GM19463 (cell line): Measurements from ENCODE around the gene NHSL2.
"Not testable (repeated sequence)": the region's sequence is repeated elsewhere in the genome, so short reads cannot be mapped to it uniquely, and the experiment has no call there.

Source experiments
- ATAC-seq: cut with Tn5 transposase; IDR thresholded peaks from one replicate; pipeline ENCODE4 v1.9.1; 2021; ENCODE audit warnings: mild to moderate bottlenecking, moderate library complexity; ENCODE audit not compliant: unreplicated experiment

Gene NHSL2

DNA sequence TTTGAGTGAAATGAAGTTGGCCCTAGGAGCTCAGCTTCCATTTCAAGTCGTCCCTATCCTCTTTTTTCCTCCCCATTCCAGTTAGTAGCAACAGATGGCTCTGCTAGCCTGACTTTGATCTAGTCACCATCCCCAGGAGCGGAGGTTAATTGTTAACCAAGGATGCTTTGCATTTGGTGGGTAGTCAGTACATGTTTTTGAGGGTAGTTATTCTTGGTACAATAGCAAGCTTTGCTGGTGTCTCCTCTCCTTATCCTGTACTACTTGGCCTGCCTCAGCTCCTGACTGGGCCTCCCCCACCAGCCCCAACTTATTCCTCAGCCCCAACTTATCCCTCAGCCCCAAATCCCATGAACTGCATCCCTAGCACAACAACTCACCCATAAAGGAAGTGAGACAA lies 235.9 kb downstream of the NHSL2 start:
- peak; percentile 41 for ATAC-seq

DNA sequence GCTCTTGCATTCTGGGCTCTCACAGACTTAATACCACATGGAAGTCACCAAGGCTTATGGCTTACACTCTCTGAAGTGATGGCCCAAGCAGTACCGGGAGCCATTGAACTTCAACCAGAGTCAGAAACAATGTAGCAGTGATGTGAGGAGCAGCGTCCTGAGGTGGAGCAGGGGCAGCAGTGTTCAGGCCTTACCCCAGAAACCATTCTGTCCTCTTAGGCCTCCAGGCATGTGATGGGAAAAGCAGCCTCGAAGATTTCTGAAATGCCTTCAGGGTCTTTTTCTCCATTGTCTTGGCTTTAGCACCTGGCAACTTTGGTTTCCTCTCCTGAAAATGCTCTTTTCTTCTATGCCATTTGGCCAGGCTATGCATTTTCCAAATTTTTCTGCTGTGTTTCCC lies 248.1 kb downstream of the NHSL2 start:
- ATAC-seq, result no peak

DNA sequence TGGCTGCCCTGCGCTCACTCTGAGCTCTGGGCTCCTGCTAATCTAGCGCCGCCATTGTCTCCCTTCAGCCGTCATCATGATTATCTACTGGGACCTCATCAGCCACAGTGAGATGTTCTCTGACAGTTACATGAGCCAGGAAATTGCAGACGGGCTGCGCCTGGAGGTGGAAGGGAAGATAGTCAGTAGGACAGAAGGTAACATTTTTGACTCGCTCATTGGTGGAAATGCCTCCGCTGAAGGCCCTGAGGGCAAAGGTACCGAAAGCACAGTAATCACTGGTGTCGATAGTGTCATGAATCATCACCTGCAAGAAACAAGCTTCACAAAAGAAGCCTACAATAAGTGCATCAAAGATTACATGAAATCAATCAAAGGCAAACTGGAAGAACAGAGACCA lies 249.1 kb downstream of the NHSL2 start:
- ATAC-seq, result no peak

DNA sequence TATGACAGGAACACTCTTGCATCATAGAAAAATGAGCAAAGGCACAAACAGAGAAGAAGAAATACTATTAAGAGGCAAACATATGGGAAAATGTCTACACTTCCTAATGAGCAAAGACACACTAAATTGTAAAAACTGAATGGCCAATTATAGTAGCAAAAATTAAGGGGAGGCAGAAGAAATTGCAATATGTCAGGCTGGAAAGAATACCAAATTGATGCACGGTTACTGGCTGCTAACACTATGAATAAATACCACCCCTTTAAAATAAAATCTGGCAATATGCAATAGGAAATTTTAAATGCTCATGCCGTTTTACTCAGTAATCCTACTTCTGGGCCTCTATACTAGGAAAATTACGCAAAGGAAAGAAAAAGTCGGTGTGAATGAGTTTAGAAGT lies 254.9 kb downstream of the NHSL2 start:
- no peak for ATAC-seq

DNA sequence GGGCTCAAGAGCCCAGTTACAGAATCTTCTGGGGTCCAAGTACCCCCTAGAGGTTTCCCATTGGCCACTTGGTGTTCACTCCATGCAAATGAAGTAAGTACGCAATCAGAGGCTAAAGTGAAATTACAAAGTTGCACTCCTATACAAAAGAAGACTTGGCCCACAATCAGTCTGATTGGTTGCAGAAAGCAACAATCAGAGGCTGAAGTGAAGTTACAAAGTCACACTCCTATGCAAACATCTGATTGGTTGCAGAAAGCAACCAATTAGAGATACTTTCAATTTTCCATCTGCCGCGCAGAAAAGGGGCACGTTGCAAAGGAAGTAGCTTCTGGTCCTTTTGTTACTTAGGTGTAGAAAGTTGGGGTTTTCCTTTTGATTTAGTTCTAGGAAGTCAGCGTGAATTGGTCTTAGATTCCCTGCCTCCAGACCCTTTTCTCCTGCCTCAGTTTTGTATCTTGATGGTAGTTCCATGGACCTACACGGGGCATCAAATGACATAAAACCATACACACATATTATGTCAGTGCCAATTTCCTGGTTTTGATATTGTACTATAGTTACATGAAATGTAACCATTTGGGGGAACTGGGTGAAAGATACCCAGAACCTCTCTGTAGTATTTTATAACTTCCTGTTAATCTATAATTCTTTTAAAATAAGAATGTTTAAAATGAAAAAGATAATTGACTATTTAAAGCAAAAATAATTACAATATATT lies 258.5 kb downstream of the NHSL2 start:
- ATAC-seq, result no peak

DNA sequence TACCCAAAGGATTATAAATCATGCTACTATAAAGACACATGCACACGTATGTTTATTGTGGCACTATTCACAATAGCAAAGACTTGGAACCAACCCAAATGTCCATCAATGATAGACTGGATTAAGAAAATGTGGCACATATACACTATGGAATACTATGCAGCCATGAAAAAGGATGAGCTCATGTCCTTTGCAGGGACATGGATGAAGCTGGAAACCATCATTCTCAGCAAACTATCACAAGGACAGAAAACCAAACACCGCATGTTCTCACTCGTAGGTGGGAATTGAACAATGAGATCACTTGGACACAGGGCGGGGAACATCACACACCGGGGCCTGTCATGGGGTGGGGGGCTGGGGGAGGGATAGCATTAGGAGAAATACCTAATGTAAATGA lies 265.6 kb downstream of the NHSL2 start:
- not testable (repeated sequence) for ATAC-seq

DNA sequence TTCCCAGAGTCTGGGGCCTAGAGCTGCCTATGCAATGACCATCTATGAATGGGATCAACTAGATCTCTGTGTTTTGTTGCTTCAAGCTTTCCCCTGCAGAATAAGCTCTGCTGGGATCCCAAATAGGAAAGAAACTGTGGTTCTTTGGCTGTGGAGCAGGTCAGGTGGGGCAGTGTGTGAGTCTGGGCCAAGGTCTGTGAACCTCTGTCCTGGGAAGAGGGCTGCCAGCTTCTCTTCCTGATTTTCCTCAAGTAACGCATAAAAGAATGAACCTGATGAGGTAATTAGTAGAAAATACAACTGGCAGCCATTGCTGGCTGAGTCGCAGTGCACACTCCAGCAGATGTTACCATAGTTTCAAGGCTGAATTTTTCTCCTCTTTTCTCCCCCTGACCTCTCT lies 266.3 kb downstream of the NHSL2 start:
- no peak for ATAC-seq

DNA sequence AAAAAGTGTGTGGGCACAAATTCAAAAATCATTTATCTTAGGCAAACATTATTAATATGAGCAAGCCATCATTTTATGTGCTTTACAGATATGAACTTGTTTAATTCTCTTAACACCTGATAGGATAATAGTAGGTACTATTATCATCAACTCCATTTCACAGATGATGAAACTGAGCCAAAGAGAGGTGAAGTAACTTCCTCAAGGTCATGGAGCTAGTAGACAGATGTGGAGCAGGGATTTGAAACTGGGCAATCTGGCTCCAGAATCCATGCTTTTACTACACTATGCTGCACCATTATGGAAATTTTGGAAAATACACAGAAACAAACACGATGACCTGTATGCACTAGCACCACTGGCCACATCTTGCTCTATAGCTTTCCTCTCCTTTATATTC lies 269.9 kb downstream of the NHSL2 start:
- no peak for ATAC-seq

DNA sequence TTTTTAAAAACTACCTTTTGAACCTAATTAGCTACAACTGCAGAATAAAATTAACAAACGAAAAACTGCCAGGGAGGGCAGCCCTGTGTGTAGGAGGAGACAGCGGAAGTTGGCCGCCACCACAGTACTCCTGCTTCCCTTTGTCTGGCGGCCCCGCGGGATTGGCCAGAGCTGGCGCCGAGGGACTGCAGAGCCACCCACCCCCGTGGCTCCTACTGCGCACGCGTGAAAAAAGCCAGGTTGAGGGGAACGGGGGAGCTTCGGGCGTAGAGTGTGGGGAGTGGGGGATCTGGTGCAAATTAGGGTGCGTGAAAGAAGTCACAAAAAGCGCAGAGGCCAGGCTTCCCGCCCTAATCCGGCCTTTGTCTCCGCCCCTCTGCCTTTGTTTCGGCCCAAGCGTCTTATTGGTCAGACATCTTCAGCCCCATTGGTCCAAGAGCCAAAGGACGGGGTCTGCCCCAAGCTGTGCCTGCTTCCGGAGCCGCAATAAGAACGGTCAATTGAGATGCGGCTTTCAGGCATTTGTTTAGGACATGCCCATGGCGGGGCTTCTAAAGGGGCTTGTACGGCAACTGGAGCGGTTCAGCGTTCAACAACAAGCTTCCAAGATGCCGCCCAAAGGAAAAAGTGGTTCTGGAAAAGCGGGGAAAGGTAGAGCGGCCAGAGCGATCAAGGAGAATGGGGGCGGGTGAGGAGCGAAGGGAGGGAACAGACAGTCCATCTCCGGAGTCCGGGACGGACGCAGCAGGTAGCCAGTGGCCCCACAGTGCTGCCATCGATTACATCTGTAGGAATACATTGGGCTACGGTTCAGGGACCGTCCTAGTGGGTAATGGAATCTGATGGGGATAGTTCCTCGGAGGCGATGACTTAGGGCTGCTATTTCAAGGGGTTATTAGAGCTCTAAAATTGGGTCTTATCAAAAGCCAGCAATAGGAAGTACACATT lies 270.8 kb downstream of the NHSL2 start, which contains the start of gene PIN4:
Gene PIN4 (plus strand): TSS at position 580 of the 948 bp plus-strand sequence. CDS start 29 bp downstream, at position 609.
- peak; percentile 91 for ATAC-seq

DNA sequence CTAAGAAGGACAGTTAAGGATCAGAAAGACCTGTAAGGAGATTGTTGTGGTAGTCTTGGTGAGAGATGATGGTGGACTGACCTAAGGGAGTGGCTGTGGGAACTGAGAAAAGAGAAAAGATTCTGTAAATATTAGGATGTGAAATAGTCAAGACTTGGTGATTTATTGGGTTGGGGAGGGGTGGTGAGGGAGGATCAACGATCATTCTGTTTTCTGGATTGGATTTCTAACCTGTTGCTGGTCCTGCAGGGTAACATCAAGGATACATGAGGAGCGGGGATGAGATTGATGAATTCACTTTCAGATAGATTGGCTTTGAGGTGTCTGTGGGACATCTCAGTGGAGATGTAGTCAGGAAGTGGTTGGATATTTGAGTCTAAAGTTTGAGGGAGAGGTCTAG lies 272.3 kb downstream of the NHSL2 start:
- ATAC-seq, result no peak

DNA sequence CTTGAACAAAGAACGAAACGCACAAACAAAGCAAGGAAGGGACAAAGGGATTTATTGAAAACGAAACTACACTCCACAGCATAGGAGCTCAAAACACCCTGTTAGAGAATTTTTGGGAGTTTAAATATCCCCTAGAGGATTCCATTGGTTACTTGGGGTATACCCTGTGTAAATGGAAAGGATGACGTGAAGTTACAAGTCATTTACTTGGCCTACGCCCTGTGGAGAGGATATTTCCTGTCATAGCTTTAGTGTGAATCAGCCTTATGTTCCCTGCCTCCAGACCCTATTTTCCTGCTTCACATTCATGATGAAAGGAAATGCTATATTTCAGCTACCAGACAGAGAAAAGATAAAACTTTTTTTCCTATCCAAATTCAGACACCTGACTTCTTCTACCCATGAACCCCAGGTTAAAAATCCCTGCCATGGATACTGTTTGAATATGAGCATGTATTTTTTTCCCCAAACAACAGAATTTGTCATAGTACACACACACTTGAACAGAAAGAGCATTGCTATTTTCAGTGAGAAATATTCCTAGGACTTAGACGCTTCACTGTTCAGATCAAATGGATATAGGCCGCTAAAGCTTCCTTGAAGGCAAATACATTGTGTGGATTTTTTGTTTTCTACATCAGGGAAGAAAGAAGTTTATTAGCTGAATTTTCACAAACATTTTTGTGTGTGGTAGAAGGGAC lies 291.3 kb downstream of the NHSL2 start:
- ATAC-seq, result no peak
